ENCODE results near the gene MAP2. TPM values are rescaled to one million over a fixed set of nuclear protein-coding genes. Genes with fewer than 3 reads are reported as not detected.

MAP2 gene
- total RNA-seq, 1 donor from 2014 or later: 1.9 TPM

GRCh38 chr2:209713219-209713618 lies 289.4 kb downstream of the MAP2 start:
- no peaks in the 10 kb centered on the region for H3K4me1 Mint-ChIP-seq
- H3K4me3 Mint-ChIP-seq: no peak overlapping the region
- TF ChIP-seq, protein P1, sequence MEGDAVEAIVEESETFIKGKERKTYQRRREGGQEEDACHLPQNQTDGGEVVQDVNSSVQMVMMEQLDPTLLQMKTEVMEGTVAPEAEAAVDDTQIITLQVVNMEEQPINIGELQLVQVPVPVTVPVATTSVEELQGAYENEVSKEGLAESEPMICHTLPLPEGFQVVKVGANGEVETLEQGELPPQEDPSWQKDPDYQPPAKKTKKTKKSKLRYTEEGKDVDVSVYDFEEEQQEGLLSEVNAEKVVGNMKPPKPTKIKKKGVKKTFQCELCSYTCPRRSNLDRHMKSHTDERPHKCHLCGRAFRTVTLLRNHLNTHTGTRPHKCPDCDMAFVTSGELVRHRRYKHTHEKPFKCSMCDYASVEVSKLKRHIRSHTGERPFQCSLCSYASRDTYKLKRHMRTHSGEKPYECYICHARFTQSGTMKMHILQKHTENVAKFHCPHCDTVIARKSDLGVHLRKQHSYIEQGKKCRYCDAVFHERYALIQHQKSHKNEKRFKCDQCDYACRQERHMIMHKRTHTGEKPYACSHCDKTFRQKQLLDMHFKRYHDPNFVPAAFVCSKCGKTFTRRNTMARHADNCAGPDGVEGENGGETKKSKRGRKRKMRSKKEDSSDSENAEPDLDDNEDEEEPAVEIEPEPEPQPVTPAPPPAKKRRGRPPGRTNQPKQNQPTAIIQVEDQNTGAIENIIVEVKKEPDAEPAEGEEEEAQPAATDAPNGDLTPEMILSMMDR (IDR thresholded peaks at IDR 0.05): no peak
- no peaks in the 10 kb centered on the region for H3K36me3 Mint-ChIP-seq (ENCODE audit: low read depth)
- intact Hi-C loops (cut with micrococcal nuclease): no loop called here
- ATAC-seq (ENCODE audit: low read depth) (no peak), DNase-seq (no peak)
- no peaks in the 10 kb centered on the region for H3K9me3 Mint-ChIP-seq
- CTCF ChIA-PET: no interaction called here
- POLR2A ChIA-PET: no interaction called here
- H3K27ac Mint-ChIP-seq: no peak overlapping the region
- H3K27me3 Mint-ChIP-seq: no peaks in the 10 kb centered on the region

- TF ChIP-seq, protein P1 (IDR thresholded peaks at IDR 0.05): no peak
- Mint-ChIP-seq H3K27ac (no peak overlapping the region), H3K9me3 (no peaks in the 10 kb centered on the region), H3K36me3 (ENCODE audit: low read depth) (no peaks in the 10 kb centered on the region), H3K4me3 (no peak overlapping the region), H3K4me1 (no peaks in the 10 kb centered on the region), H3K27me3 (no peaks in the 10 kb centered on the region)
- ChIA-PET POLR2A (no interaction called here), CTCF (no interaction called here)
- no peak for DNase-seq
- intact Hi-C loops (cut with micrococcal nuclease): no loop called here
- no peak for ATAC-seq (ENCODE audit: low read depth)
Measured at GRCh38 chr2:209719034-209719433, 295.2 kb downstream of the MAP2 start.

- Mint-ChIP-seq H3K36me3 (ENCODE audit: low read depth) (no peaks in the 10 kb centered on the region), H3K9me3 (no peaks in the 10 kb centered on the region), H3K27ac (no peak overlapping the region), H3K4me3 (no peak overlapping the region), H3K4me1 (no peaks in the 10 kb centered on the region), H3K27me3 (no peaks in the 10 kb centered on the region)
- ATAC-seq (ENCODE audit: low read depth) (no peak), DNase-seq (no peak)
- POLR2A ChIA-PET: no interaction called here
- CTCF ChIA-PET: no interaction called here
- intact Hi-C loops (cut with micrococcal nuclease): no loop called here
- TF ChIP-seq, protein P1 (IDR thresholded peaks at IDR 0.05): no peak
Measured at GRCh38 chr2:209721497-209721896, 297.6 kb downstream of the MAP2 start.

DNA sequence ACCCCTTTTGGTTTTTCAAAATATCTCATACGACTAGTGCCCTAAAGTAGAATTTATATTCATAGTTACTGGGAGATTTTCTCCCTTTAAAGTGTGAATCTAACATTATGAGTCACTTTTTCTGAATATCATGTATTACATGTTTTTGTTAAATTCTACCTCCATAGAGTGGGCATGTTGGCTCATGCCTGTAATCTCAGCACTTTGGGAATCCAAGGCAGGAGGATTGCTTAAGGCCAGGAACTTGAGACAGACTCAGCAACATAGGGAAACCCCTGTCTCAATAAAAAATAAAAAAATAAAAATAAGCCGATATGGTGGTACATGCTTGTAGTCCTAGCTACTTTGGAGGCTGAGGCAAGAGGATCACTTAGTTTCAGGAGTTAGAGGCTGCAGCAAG lies 302.5 kb downstream of the MAP2 start:
- ATAC-seq (ENCODE audit: low read depth) (no peak), DNase-seq (no peak)
- H3K27me3 Mint-ChIP-seq: no peaks in the 10 kb centered on the region
- no peaks in the 10 kb centered on the region for H3K4me1 Mint-ChIP-seq
- ChIA-PET POLR2A (no interaction called here), CTCF (no interaction called here)
- no peaks in the 10 kb centered on the region for H3K36me3 Mint-ChIP-seq (ENCODE audit: low read depth)
- H3K4me3 Mint-ChIP-seq: no peak overlapping the region
- H3K27ac Mint-ChIP-seq: no peak overlapping the region
- no peaks in the 10 kb centered on the region for H3K9me3 Mint-ChIP-seq
- TF ChIP-seq, protein P1 (IDR thresholded peaks at IDR 0.05): no peak
- intact Hi-C loops (cut with micrococcal nuclease): no loop called here

- ChIA-PET POLR2A (no interaction called here), CTCF (no interaction called here)
- TF ChIP-seq, protein P1 (IDR thresholded peaks at IDR 0.05): no peak
- H3K27me3 Mint-ChIP-seq: no peaks in the 10 kb centered on the region
- no peak overlapping the region for H3K27ac Mint-ChIP-seq
- H3K9me3 Mint-ChIP-seq: no peaks in the 10 kb centered on the region
- no peak for ATAC-seq (ENCODE audit: low read depth)
- intact Hi-C loops (cut with micrococcal nuclease): no loop called here
- H3K4me1 Mint-ChIP-seq: no peaks in the 10 kb centered on the region
- no peak overlapping the region for H3K4me3 Mint-ChIP-seq
- H3K36me3 Mint-ChIP-seq (ENCODE audit: low read depth): no peaks in the 10 kb centered on the region
- DNase-seq: no peak
Measured at GRCh38 chr2:209727077-209727476, 303.2 kb downstream of the MAP2 start.
